Measurements from ENCODE around the gene PWP1.

Gene PWP1

GRCh38 chr12:107736914-107737313 lies 51.3 kb downstream of the PWP1 start:
- DNase-seq: no peak

DNA sequence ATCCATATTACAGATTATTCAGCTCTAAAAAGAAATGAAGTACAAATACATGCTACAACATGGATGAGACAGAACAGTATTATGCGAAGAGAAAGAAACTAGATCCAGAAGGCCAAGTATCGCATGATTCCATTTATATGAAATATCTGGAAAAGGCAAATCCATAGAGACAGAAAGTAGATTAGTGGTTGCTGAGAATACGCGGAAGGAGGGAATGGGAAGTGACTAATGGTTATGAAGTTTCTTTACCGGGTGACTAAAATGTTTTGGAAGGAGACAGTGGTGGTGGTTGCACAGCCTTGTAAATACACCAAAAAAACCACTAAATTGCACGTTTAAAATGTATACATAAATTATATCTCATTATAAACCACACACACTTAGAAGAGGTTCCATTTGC lies 62.9 kb downstream of the PWP1 start:
- DNase-seq: no peak

DNA sequence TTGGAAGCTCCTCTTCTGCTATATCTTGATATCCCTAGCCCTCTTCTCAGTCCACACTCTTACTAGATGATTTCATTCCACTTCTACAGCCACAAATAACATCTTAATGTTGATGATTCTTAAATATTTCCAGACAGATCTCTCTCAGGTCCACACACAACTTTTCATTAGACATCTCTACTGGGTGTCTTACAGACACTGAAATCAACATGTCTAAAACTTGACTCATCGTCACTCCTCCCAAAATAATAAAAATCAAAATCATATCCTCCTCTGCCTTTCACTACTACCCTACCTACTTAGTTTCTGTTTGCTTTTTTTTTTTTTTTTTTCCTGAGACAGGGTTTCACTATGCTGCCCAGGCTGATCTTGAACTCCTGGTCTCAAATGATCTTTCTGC lies 63.5 kb downstream of the PWP1 start:
- no peak for DNase-seq

GRCh38 chr12:107759410-107759809 lies 73.8 kb downstream of the PWP1 start:
- DNase-seq: no peak

- DNase-seq: no peak
Observed at GRCh38 chr12:107760207-107760808, 74.7 kb downstream of the PWP1 start.

DNA sequence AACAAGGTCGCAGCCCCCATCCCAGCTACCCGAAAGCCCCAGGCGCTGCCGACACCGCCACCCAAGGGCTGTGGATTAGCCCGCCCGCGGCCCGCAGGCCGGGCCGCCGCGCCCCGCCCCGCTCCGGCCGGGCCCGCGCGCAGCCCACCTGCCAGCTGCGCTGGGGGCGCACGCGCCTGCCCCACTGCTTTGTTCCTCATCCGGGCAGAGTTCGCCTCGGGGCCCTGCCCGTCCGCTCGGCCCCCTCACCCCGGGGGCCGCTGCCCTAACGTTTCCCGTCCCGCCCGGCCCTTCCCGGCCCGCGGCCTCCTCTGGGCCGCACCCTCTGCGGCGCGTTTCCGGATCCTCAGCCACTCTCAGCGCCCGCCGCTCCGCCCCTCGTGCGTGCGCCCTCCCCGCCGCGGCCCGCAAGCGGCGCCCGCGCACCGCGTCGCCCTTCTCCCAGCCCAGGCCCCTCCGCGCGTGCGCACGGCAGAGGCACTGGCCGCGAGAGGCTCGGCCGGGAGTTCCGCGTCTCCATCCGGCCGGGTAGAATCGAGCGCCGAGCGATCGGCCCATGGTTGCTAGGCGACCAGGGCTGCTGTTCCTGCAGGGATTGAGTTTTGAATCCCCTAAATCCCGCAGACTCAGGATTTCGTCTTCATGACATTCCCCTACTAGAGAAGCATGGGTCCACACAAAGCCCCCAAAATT lies 75.4 kb downstream of the PWP1 start, which contains the start of gene PRDM4:
Gene PRDM4 (minus strand): TSS at position 329 of the 693 bp plus-strand sequence. CDS start 622 bp downstream, outside the sequence.
- DNase-seq: peak; percentile 83 to 96

GRCh38 chr12:107761502-107761904 lies 75.9 kb downstream of the PWP1 start:
- no peak for DNase-seq

Data from NCI-H187 (cell line).